Motor neuron (in vitro differentiated cells): ENCODE results near the gene GTF3C1. TPM values are rescaled to one million over a fixed set of nuclear protein-coding genes. Genes with fewer than 3 reads are reported as not detected.

Source experiments
- ATAC-seq, 8 experiments: fragments of 200-7000 bp; cut with Tn5 transposase; replicated peaks in 6 of 8; 2 replicates each; pipeline ENCODE4 v1.8.0; 2021; ENCODE audit warnings: mild to moderate bottlenecking in 8 of 8, moderate library complexity in 8 of 8
- H3K27ac ChIP-seq, 2 donors: fragments of 250-450 bp; sonication (Bioruptor Pico); 2 replicates each; pipeline ENCODE4 v1.9.0; 2021; ENCODE audit warnings: antibody characterized with exemption in 2 of 2, mild to moderate bottlenecking in 2 of 2, moderate library complexity in 1 of 2
- H3K4me1 ChIP-seq, 2 donors: fragments of 250-450 bp; sonication (Bioruptor Pico); replicated peaks in 1 of 2; 2 replicates each; pipeline ENCODE4 v1.6.1; 2021; ENCODE audit warnings: antibody characterized with exemption in 2 of 2, mild to moderate bottlenecking in 2 of 2, moderate library complexity in 1 of 2
- H3K4me3 ChIP-seq, 5 donors: fragments of 250-450 bp; sonication (Bioruptor Pico); 2 replicates each; pipeline ENCODE4 v1.9.0; 2021; ENCODE audit warnings: antibody characterized with exemption in 5 of 5, mild to moderate bottlenecking in 5 of 5, moderate library complexity in 4 of 5
- WGBS, 10 experiments: fragments of 450-650 bp; shearing (Covaris generic); methylation state at CpG; one replicate each; pipeline ENCODE4 v1.0.0; 2022; 5-methylcytosine and 5-hydroxymethylcytosine counted together
- in situ Hi-C, 9 experiments: fragments of 400-800 bp; cut with MboI; loops; one replicate each; pipeline ENCODE4 v1.15.0; 2021; ENCODE audit warnings: low sequenced_read_pairs in 9 of 9, low pct_unique_long_range_greater_than_20kb in 2 of 9; ENCODE audit not compliant: unreplicated experiment in 9 of 9
- total RNA-seq, 8 experiments: library from RNA; unstranded; fragments of 300-600 nt; gene quantifications; 2 replicates each; pipeline versions ENCODE4 v1.2.3 to v1.2.4, GENCODE V29; 2022

Gene GTF3C1
- total RNA-seq, 8 experiments from 2014 or later, result 41.2 to 156 (median 60.5) TPM

- WGBS, 10 experiments, result 0 to 88% (median 40%) methylated on average over 1 of the region's 1 CpG; no CpG with 5 or more reads in 3 of the 10 experiments
- in situ Hi-C loops, result no loop called here
- H3K27ac ChIP-seq, result no peak overlapping the region
Observed at GRCh38 chr16:27551036-27551435, 1.3 kb upstream of the GTF3C1 start.

GRCh38 chr16:27550582-27550920, 838 bp upstream of the GTF3C1 start:
- in situ Hi-C loops, result no loop called here
- no peak for ATAC-seq
- Histone ChIP-seq H3K4me3 (peak overlapping the region; percentile 67 to 93 (median 91)), H3K27ac (no peak overlapping the region), H3K4me1 (peaks cover 11 to 13% of the 10 kb centered on the region in 2 donors)
- WGBS, 10 experiments, result 0 to 60% (median 28%) methylated on average over 1 to 4 of the region's 4 CpGs; no CpG with 5 or more reads in 2 of the 10 experiments

More at GRCh38 chr16:27551036-27551435, 1.3 kb upstream of the GTF3C1 start:
- H3K4me3 ChIP-seq, result peak overlapping the region in 2 of 5 donors; percentile 91 to 93
- peaks cover 11 to 13% of the 10 kb centered on the region in 2 donors for H3K4me1 ChIP-seq
- ATAC-seq, result no peak

- Histone ChIP-seq H3K27ac (peak overlapping the region; percentile 65 to 75), H3K4me1 (peaks cover 11 to 13% of the 10 kb centered on the region in 2 donors), H3K4me3 (peak overlapping the region; percentile 67 to 93 (median 91))
- no CpG with 5 or more reads among the region's 21 CpGs for WGBS, 10 experiments
- ATAC-seq, result peak; percentile 8 to 63 (median 57)
- in situ Hi-C loops, result loop anchor here in 1 of 9 experiments (25.0 kb wide), 1 partner anchor 112 kb away; no protein-coding TSS in a partner anchor
Observed at GRCh38 chr16:27549464-27549745, 308 bp downstream of the GTF3C1 start.

GRCh38 chr16:27547851-27548250, 1.9 kb downstream of the GTF3C1 start:
- Histone ChIP-seq H3K27ac (no peak overlapping the region), H3K4me3 (no peak overlapping the region), H3K4me1 (peaks cover 11 to 13% of the 10 kb centered on the region in 2 donors)
- in situ Hi-C loops, result loop anchor here in 1 of 9 experiments (25.0 kb wide), 1 partner anchor 111 kb away; no protein-coding TSS in a partner anchor
- no peak for ATAC-seq
- WGBS, 10 experiments, result 80 to 100% (median 92%) methylated on average over 1 to 2 of the region's 2 CpGs; no CpG with 5 or more reads in 2 of the 10 experiments

- H3K4me3 ChIP-seq, result no peak overlapping the region
- peak in 3 of 8 experiments; percentile 25 to 62 (median 43) for ATAC-seq
- 10 to 100% methylated on average over 1 to 3 of the region's 4 CpGs; no CpG with 5 or more reads in 8 of the 10 experiments for WGBS, 10 experiments
- H3K27ac ChIP-seq, result no peak overlapping the region
- in situ Hi-C loops, result loop anchor here in 1 of 9 experiments (25.0 kb wide), 1 partner anchor 110 kb away; no protein-coding TSS in a partner anchor
- H3K4me1 ChIP-seq, result peaks cover 11 to 13% of the 10 kb centered on the region in 2 donors
Observed at GRCh38 chr16:27547134-27547533, 2.6 kb downstream of the GTF3C1 start.

GRCh38 chr16:27544671-27545070, 5.0 kb downstream of the GTF3C1 start:
- no peak for ATAC-seq
- 90 to 100% (median 100%) methylated on average over 1 to 4 of the region's 4 CpGs; no CpG with 5 or more reads in 3 of the 10 experiments for WGBS, 10 experiments
- Histone ChIP-seq H3K4me3 (no peak overlapping the region), H3K27ac (no peak overlapping the region), H3K4me1 (peaks cover 6 to 8% of the 10 kb centered on the region in 2 donors)
- in situ Hi-C loops, result loop anchor here in 1 of 9 experiments (25.0 kb wide), 1 partner anchor 107 kb away; no protein-coding TSS in a partner anchor

- no peak overlapping the region for H3K27ac ChIP-seq
- no peak overlapping the region for H3K4me3 ChIP-seq
- peaks cover 6 to 8% of the 10 kb centered on the region in 2 donors for H3K4me1 ChIP-seq
- ATAC-seq, result no peak
- in situ Hi-C loops, result loop anchor here in 1 of 9 experiments (25.0 kb wide), 1 partner anchor 106 kb away; no protein-coding TSS in a partner anchor
- 80 to 100% (median 87%) methylated on average over 1 to 3 of the region's 3 CpGs; no CpG with 5 or more reads in 4 of the 10 experiments for WGBS, 10 experiments
Observed at GRCh38 chr16:27543801-27544200, 5.9 kb downstream of the GTF3C1 start.

GRCh38 chr16:27539636-27540035, 10.1 kb downstream of the GTF3C1 start:
- ATAC-seq, result no peak
- Histone ChIP-seq H3K4me3 (no peak overlapping the region), H3K4me1 (no peaks in the 10 kb centered on the region), H3K27ac (no peak overlapping the region)
- 0 to 100% (median 97%) methylated on average over 1 to 4 of the region's 5 CpGs; no CpG with 5 or more reads in 2 of the 10 experiments for WGBS, 10 experiments
- in situ Hi-C loops, result loop anchor here in 1 of 9 experiments (25.0 kb wide), 1 partner anchor 102 kb away; no protein-coding TSS in a partner anchor

- ATAC-seq, result no peak
- no peaks in the 10 kb centered on the region for H3K4me1 ChIP-seq
- no peak overlapping the region for H3K4me3 ChIP-seq
- in situ Hi-C loops, result loop anchor here in 1 of 9 experiments (25.0 kb wide), 1 partner anchor 102 kb away; no protein-coding TSS in a partner anchor
- H3K27ac ChIP-seq, result no peak overlapping the region
- WGBS, 10 experiments, result 73 to 100% (median 92%) methylated on average over 1 to 2 of the region's 2 CpGs; no CpG with 5 or more reads in 3 of the 10 experiments
Observed at GRCh38 chr16:27539120-27539519, 10.6 kb downstream of the GTF3C1 start.

- WGBS, 10 experiments, result 55 to 100% (median 91%) methylated on average over 2 to 5 of the region's 5 CpGs; no CpG with 5 or more reads in 2 of the 10 experiments
- no peaks in the 10 kb centered on the region for H3K4me1 ChIP-seq
- no peak overlapping the region for H3K4me3 ChIP-seq
- no peak overlapping the region for H3K27ac ChIP-seq
- peak in 2 of 8 experiments; percentile 13 to 16 for ATAC-seq
- in situ Hi-C loops, result loop anchor here in 1 of 9 experiments (25.0 kb wide), 1 partner anchor 101 kb away; no protein-coding TSS in a partner anchor
Observed at GRCh38 chr16:27538528-27538927, 11.2 kb downstream of the GTF3C1 start.

GRCh38 chr16:27534256-27534655, 15.5 kb downstream of the GTF3C1 start:
- in situ Hi-C loops, result loop anchor here in 1 of 9 experiments (25.0 kb wide), 1 partner anchor 97 kb away; no protein-coding TSS in a partner anchor
- 40 to 100% (median 96%) methylated on average over 2 to 4 of the region's 4 CpGs; no CpG with 5 or more reads in 5 of the 10 experiments for WGBS, 10 experiments
- Histone ChIP-seq H3K27ac (no peak overlapping the region), H3K4me3 (no peak overlapping the region), H3K4me1 (no peaks in the 10 kb centered on the region)
- peak in 2 of 8 experiments; percentile 52 to 61 for ATAC-seq

- H3K27ac ChIP-seq, result no peak overlapping the region
- WGBS, 10 experiments, result 87 to 100% (median 94%) methylated on average over 1 to 17 of the region's 19 CpGs
- ATAC-seq, result no peak
- H3K4me1 ChIP-seq, result no peaks in the 10 kb centered on the region
- in situ Hi-C loops, result loop anchor here in 1 of 9 experiments (25.0 kb wide), 1 partner anchor 95 kb away; no protein-coding TSS in a partner anchor
- H3K4me3 ChIP-seq, result no peak overlapping the region
Observed at GRCh38 chr16:27531826-27532800, 17.6 kb downstream of the GTF3C1 start.
